ENCODE data around the gene NLRP11.

GRCh38 chr19:55812449-55812848 is 19.4 kb downstream of the NLRP11 start:
- no peak for TF ChIP-seq CTCF (conservative IDR thresholded peaks at IDR 0.05; ENCODE audit: low read depth in 2 of 2)
- no peak for TF ChIP-seq CREB1 (CRISPR knock-in tag; IDR thresholded peaks at IDR 0.05; ENCODE audit: low read depth)
- TF ChIP-seq, protein P1, sequence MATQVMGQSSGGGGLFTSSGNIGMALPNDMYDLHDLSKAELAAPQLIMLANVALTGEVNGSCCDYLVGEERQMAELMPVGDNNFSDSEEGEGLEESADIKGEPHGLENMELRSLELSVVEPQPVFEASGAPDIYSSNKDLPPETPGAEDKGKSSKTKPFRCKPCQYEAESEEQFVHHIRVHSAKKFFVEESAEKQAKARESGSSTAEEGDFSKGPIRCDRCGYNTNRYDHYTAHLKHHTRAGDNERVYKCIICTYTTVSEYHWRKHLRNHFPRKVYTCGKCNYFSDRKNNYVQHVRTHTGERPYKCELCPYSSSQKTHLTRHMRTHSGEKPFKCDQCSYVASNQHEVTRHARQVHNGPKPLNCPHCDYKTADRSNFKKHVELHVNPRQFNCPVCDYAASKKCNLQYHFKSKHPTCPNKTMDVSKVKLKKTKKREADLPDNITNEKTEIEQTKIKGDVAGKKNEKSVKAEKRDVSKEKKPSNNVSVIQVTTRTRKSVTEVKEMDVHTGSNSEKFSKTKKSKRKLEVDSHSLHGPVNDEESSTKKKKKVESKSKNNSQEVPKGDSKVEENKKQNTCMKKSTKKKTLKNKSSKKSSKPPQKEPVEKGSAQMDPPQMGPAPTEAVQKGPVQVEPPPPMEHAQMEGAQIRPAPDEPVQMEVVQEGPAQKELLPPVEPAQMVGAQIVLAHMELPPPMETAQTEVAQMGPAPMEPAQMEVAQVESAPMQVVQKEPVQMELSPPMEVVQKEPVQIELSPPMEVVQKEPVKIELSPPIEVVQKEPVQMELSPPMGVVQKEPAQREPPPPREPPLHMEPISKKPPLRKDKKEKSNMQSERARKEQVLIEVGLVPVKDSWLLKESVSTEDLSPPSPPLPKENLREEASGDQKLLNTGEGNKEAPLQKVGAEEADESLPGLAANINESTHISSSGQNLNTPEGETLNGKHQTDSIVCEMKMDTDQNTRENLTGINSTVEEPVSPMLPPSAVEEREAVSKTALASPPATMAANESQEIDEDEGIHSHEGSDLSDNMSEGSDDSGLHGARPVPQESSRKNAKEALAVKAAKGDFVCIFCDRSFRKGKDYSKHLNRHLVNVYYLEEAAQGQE (IDR thresholded peaks at IDR 0.05; ENCODE audit: unreplicated experiment): no peak
- no peak for TF ChIP-seq POLR2AphosphoS5 (IDR thresholded peaks at IDR 0.05; ENCODE audit: low read depth)
- TF ChIP-seq EZH2phosphoT487 (IDR thresholded peaks at IDR 0.05; ENCODE audit: unreplicated experiment): no peak
- no peak for TF ChIP-seq EZH2 (IDR thresholded peaks at IDR 0.05; ENCODE audit: low read depth, unreplicated experiment)
- no peak for TF ChIP-seq JUNB (IDR thresholded peaks at IDR 0.05; ENCODE audit: unreplicated experiment)

Data from GM23338 (cell line).